Gastrocnemius medialis (tissue), 4 donors: ENCODE results near the gene HIVEP1. TPM values are rescaled to one million over a fixed set of nuclear protein-coding genes. Genes with fewer than 3 reads are reported as not detected.

ENCODE experiments used
- ATAC-seq, 2 donors: fragments of 150-250 bp; one replicate each; pipeline ENCODE4 v1.9.1; 2016
- DNase-seq, 2 donors: peaks; one replicate each; pipeline ENCODE4 v3.0.0-alpha.2; 2019
- H3K27ac ChIP-seq, 4 donors: fragments of 200-600 bp; sonication (generic); 1 replicate in 1 of 4; 2 replicates in 3 of 4; pipeline ENCODE4 v1.5.1; 2016 to 2018; ENCODE audit warnings: mild to moderate bottlenecking in 2 of 4, moderate library complexity in 1 of 4
- H3K27me3 ChIP-seq, 3 donors: fragments of 200-600 bp; sonication (generic) in 2 of 3; 1 replicate in 1 of 3; 2 replicates in 2 of 3; pipeline versions ENCODE4 v1.5.1 to v1.6.0; 2016 to 2019; ENCODE audit warnings: mild to moderate bottlenecking in 1 of 3, moderate library complexity in 1 of 3
- H3K36me3 ChIP-seq, 2 donors: fragments of 200-600 bp; sonication (generic) in 1 of 2; one replicate each; pipeline ENCODE4 v1.5.1; 2017 to 2018
- H3K4me1 ChIP-seq, 2 donors: fragments of 200-600 bp; sonication (generic) in 1 of 2; one replicate each; pipeline ENCODE4 v1.5.1; 2016 to 2017; ENCODE audit warnings: mild to moderate bottlenecking in 2 of 2
- H3K4me3 ChIP-seq, 4 donors: fragments of 200-600 bp; sonication (generic) in 3 of 4; 1 replicate in 1 of 4; 2 replicates in 3 of 4; pipeline ENCODE4 v1.5.1; 2016 to 2019; ENCODE audit warnings: mild to moderate bottlenecking in 2 of 4
- H3K9me3 ChIP-seq, 3 donors: fragments of 200-600 bp; sonication (generic) in 2 of 3; 1 replicate in 1 of 3; 2 replicates in 2 of 3; pipeline ENCODE4 v1.5.1; 2016 to 2019
- CTCF ChIP-seq, 5 experiments: fragments of 450-650 bp in 3 of 5; fragments of 200-600 bp in 2 of 5; sonication (generic) in 2 of 5; IDR thresholded peaks in 4 of 5; conservative IDR thresholded peaks in 1 of 5; 1 replicate in 4 of 5; 2 replicates in 1 of 5; pipeline ENCODE4 v1.5.1; 2016 to 2019; ENCODE audit warnings: antibody characterized with exemption in 5 of 5, mild to moderate bottlenecking in 3 of 5, moderate library complexity in 3 of 5
- POLR2A ChIP-seq, 2 donors: fragments of 450-650 bp; IDR thresholded peaks; one replicate each; pipeline ENCODE4 v1.6.1; 2017; ENCODE audit warnings: antibody characterized with exemption in 2 of 2, mild to moderate bottlenecking in 2 of 2, moderate library complexity in 2 of 2
- in situ Hi-C, 4 donors: fragments of 200-750 bp; cut with MboI; loops; one replicate each; pipeline versions ENCODE4 v1.15.0 to v1.8.0; 2017; ENCODE audit warnings: low sequenced_read_pairs in 4 of 4
- intact Hi-C: fragments of 100-400 bp; cut with DNase I; formaldehyde crosslinking; loops from one replicate; pipeline ENCODE4 v1.15.1; 2023; ENCODE audit warnings: low total_unique reads
- total RNA-seq, 4 donors: library from RNA; depleted of rRNA; stranded (reverse); fragments of >200 nt; gene quantifications; one replicate each; pipeline versions ENCODE4 v1.1.0 to v1.2.3, GENCODE V29; 2016

Gene HIVEP1
- total RNA-seq, 4 donors from 2014 or later: 8.3 to 13.5 (median 10.5) TPM

GRCh38 chr6:11978169-11978987 lies 33.7 kb upstream of the HIVEP1 start:
- ATAC-seq (no peak), DNase-seq (no peak)
- Histone ChIP-seq H3K27me3 (no peaks in the 10 kb centered on the region), H3K4me3 (no peak overlapping the region), H3K36me3 (no peaks in the 10 kb centered on the region), H3K27ac (no peak overlapping the region), H3K9me3 (no peaks in the 10 kb centered on the region), H3K4me1 (no peaks in the 10 kb centered on the region)
- no peak for TF ChIP-seq CTCF (IDR thresholded peaks at IDR 0.05 in 4 of 5, conservative IDR thresholded peaks at IDR 0.05 in 1 of 5)
- no peak for TF ChIP-seq POLR2A (IDR thresholded peaks at IDR 0.05)
- in situ Hi-C loops (no loop called here), intact Hi-C loops (no loop called here)

GRCh38 chr6:11979866-11980265 lies 32.2 kb upstream of the HIVEP1 start:
- Histone ChIP-seq H3K4me1 (no peaks in the 10 kb centered on the region), H3K9me3 (no peaks in the 10 kb centered on the region), H3K27me3 (no peaks in the 10 kb centered on the region), H3K4me3 (no peak overlapping the region), H3K27ac (no peak overlapping the region), H3K36me3 (no peaks in the 10 kb centered on the region)
- no peak for TF ChIP-seq CTCF (IDR thresholded peaks at IDR 0.05 in 4 of 5, conservative IDR thresholded peaks at IDR 0.05 in 1 of 5)
- no peak for TF ChIP-seq POLR2A (IDR thresholded peaks at IDR 0.05)
- ATAC-seq (no peak), DNase-seq (no peak)
- in situ Hi-C loops: no loop called here
- intact Hi-C loops: no loop called here

- H3K36me3 ChIP-seq: no peaks in the 10 kb centered on the region
- no peak overlapping the region for H3K27ac ChIP-seq
- no peak overlapping the region for H3K4me3 ChIP-seq
- intact Hi-C loops: no loop called here
- DNase-seq (no peak), ATAC-seq (no peak)
- TF ChIP-seq CTCF (IDR thresholded peaks at IDR 0.05 in 4 of 5, conservative IDR thresholded peaks at IDR 0.05 in 1 of 5) (no peak), POLR2A (IDR thresholded peaks at IDR 0.05) (no peak)
- no peaks in the 10 kb centered on the region for H3K4me1 ChIP-seq
- in situ Hi-C loops: no loop called here
- no peaks in the 10 kb centered on the region for H3K27me3 ChIP-seq
- H3K9me3 ChIP-seq: no peaks in the 10 kb centered on the region
Observed at GRCh38 chr6:11983306-11983705, 28.8 kb upstream of the HIVEP1 start.

- Histone ChIP-seq H3K9me3 (no peaks in the 10 kb centered on the region), H3K27ac (no peak overlapping the region), H3K27me3 (no peaks in the 10 kb centered on the region), H3K4me3 (no peak overlapping the region), H3K36me3 (no peaks in the 10 kb centered on the region), H3K4me1 (no peaks in the 10 kb centered on the region)
- intact Hi-C loops (no loop called here), in situ Hi-C loops (no loop called here)
- TF ChIP-seq CTCF (IDR thresholded peaks at IDR 0.05 in 4 of 5, conservative IDR thresholded peaks at IDR 0.05 in 1 of 5): no peak
- no peak for TF ChIP-seq POLR2A (IDR thresholded peaks at IDR 0.05)
- no peak for DNase-seq
- ATAC-seq: no peak
Observed at GRCh38 chr6:11987386-11987785, 24.7 kb upstream of the HIVEP1 start.
